Kidney (tissue), 14 donors: ENCODE measurements around the gene SIGLEC9. TPM values are rescaled to one million over a fixed set of nuclear protein-coding genes. Genes with fewer than 3 reads are reported as not detected.

Source experiments
- DNase-seq, 5 donors: peaks; one replicate each; pipeline ENCODE4 v3.0.0-alpha.2; 2013 to 2020
- FAIRE-seq: peaks from 2 replicates; lab custom pipeline; 2012; peaks lifted over from hg19 to GRCh38; lab: Jason Lieb, UNC
- H3K27ac ChIP-seq, 2 donors: one replicate each; pipeline ENCODE4 v1.7.0; 2013; ENCODE audit warnings: low read depth in 2 of 2, low read length in 2 of 2, inconsistent platforms in 1 of 2
- H3K27me3 ChIP-seq: one replicate; pipeline ENCODE4 v1.7.1; 2013; ENCODE audit warnings: low read length, inconsistent platforms; ENCODE audit not compliant: control insufficient read depth, insufficient read depth
- H3K36me3 ChIP-seq, 3 donors: one replicate each; pipeline versions ENCODE4 v1.7.0 to v1.7.1; 2013; ENCODE audit warnings: low read length in 3 of 3, control low read depth in 1 of 3, inconsistent platforms in 1 of 3; ENCODE audit not compliant: insufficient read depth in 3 of 3, control insufficient read depth in 2 of 3
- H3K4me1 ChIP-seq, 3 donors: one replicate each; pipeline versions ENCODE4 v1.7.0 to v1.7.1; 2013; ENCODE audit warnings: low read length in 3 of 3, inconsistent platforms in 1 of 3, low read depth in 1 of 3; ENCODE audit not compliant: control insufficient read depth in 2 of 3, insufficient read depth in 2 of 3
- H3K4me3 ChIP-seq, 3 donors: one replicate each; pipeline versions ENCODE4 v1.7.0 to v1.8.1; 2013; ENCODE audit warnings: low read length in 3 of 3, control low read depth in 1 of 3, inconsistent platforms in 1 of 3
- H3K9ac ChIP-seq, 3 donors: one replicate each; pipeline versions ENCODE4 v1.7.0 to v1.7.1; 2013; ENCODE audit warnings: low read length in 3 of 3, control low read depth in 1 of 3, inconsistent platforms in 1 of 3
- H3K9me3 ChIP-seq, 3 donors: one replicate each; pipeline versions ENCODE4 v1.7.0 to v1.7.1; 2013; ENCODE audit warnings: low read length in 3 of 3, control low read depth in 1 of 3, inconsistent platforms in 1 of 3; ENCODE audit not compliant: control insufficient read depth in 2 of 3, insufficient read depth in 1 of 3
- intact Hi-C: fragments of 100-400 bp; cut with DNase I; formaldehyde crosslinking; loops from one replicate; pipeline ENCODE4 v1.11.1; 2022
- polyA plus RNA-seq: library from polyadenylated mRNA; stranded (reverse); fragments of 350-450 nt; fragmentation: Illumina TruSeq; extraction: RNeasy Lipid Tissue Mini Kit (QIAGEN cat#74804); gene quantifications from one replicate; pipeline ENCODE4 v1.2.3, GENCODE V29; 2014; ENCODE audit warnings: low read depth, low replicate concordance; ENCODE audit not compliant: insufficient read depth
- total RNA-seq: library from RNA; stranded (reverse); fragmentation: NEBNext Ultra II Directional; extraction: Animal tissue kit (Norgen Biotek cat#: 25700); gene quantifications from one replicate; pipeline ENCODE4 v1.2.1, GENCODE V29; 2021
- TF ChIP-seq, protein P1 (sequence below): IDR thresholded peaks from 3 replicates; pipeline ENCODE4 v1.5.1; 2012; ENCODE audit warnings: mild to moderate bottlenecking, moderate library complexity, borderline replicate concordance; ENCODE audit not compliant: insufficient read depth; ENCODE audit errors: extremely low read depth
- donor health status: control.
- donor health status: control.
- donor health status: control.
- donor health status: control.
- donor health status: control.
- donor health status: DM: yes; HTN: yes; CAD: no.
- donor health status: Normal renal cell carcinoma (clear cell type).

The SIGLEC9 gene
- total and polyA plus RNA-seq, 2 donors from 2014 or later, result 1.6 to 8.1 TPM

DNA sequence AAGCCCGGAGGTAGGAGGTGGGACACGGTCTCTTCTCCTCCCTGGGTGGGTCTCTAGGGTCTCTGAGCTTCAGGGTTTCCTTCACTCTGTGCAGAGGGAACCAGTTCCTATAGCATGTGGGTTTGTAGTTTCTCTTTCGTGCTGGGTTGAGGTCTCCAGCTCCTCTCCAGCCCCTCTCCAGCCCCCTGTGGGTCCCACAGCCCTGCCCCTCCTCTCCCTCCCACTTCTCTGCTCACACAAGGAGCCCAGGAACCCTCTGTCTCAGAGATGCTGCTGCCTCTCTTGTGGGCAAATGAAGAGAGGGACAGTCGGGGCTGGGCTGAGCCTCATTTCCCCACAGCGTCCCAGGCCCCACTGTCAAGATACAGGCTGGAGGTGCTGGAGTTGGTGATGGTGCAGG, 18.8 kb downstream of the SIGLEC9 start:
- intact Hi-C loops, result no loop called here

DNA sequence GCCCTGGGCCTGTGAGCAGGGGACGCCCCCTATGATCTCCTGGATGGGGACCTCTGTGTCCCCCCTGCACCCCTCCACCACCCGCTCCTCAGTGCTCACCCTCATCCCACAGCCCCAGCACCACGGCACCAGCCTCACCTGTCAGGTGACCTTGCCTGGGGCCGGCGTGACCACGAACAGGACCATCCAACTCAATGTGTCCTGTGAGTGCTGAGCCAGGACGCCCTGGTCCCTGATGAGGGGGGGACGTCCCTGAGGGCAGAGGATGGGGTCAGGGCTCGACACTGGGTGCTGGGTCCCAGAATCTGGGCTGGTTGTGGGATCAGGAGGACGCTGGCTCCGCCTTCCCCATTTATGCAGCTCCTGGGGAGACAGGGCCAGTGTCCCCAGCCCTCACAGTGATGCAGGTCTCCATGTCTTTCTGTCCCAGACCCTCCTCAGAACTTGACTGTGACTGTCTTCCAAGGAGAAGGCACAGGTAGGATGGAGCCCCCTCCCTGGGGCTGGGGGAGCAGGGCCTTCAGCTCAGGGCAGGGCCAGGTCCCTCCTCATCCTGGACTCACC, 19.9 kb downstream of the SIGLEC9 start:
- Histone ChIP-seq H3K9ac (no peak overlapping the region), H3K27ac (no peak overlapping the region), H3K9me3 (no peaks in the 10 kb centered on the region), H3K27me3 (no peaks in the 10 kb centered on the region), H3K4me3 (no peak overlapping the region), H3K36me3 (no peaks in the 10 kb centered on the region), H3K4me1 (no peaks in the 10 kb centered on the region)
- FAIRE-seq (no peak), DNase-seq (no peak)
- TF ChIP-seq, protein P1, sequence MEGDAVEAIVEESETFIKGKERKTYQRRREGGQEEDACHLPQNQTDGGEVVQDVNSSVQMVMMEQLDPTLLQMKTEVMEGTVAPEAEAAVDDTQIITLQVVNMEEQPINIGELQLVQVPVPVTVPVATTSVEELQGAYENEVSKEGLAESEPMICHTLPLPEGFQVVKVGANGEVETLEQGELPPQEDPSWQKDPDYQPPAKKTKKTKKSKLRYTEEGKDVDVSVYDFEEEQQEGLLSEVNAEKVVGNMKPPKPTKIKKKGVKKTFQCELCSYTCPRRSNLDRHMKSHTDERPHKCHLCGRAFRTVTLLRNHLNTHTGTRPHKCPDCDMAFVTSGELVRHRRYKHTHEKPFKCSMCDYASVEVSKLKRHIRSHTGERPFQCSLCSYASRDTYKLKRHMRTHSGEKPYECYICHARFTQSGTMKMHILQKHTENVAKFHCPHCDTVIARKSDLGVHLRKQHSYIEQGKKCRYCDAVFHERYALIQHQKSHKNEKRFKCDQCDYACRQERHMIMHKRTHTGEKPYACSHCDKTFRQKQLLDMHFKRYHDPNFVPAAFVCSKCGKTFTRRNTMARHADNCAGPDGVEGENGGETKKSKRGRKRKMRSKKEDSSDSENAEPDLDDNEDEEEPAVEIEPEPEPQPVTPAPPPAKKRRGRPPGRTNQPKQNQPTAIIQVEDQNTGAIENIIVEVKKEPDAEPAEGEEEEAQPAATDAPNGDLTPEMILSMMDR, result no peak
- intact Hi-C loops, result no loop called here

More for the DNA sequence above, 18.8 kb downstream of the SIGLEC9 start:
- FAIRE-seq, result no peak
- Histone ChIP-seq H3K27ac (no peak overlapping the region), H3K9me3 (no peaks in the 10 kb centered on the region), H3K36me3 (no peaks in the 10 kb centered on the region), H3K9ac (no peak overlapping the region), H3K27me3 (no peaks in the 10 kb centered on the region), H3K4me3 (no peak overlapping the region), H3K4me1 (no peaks in the 10 kb centered on the region)
- TF ChIP-seq, protein P1, result no peak
- DNase-seq, result no peak

DNA sequence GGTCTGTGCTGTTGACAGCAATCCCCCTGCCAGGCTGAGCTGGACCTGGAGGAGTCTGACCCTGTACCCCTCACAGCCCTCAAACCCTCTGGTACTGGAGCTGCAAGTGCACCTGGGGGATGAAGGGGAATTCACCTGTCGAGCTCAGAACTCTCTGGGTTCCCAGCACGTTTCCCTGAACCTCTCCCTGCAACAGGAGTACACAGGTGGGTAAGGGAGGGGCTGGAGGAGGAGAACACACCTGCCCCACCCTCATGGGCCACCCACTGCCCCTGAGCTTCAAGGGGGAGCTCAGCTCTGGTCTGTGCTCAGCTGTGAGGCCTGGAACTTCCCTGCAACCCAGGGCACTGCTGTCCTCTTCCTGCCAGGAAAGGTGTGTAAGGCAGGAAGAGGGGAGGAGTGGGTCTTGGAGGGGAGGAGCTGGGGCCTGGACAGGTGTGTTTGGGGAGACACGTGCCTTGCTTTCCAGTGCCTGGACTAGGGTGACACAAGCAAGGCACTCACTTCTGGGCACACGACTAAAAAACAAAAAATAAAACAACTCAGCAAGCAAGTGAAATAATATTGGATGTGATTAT, 21.3 kb downstream of the SIGLEC9 start:
- TF ChIP-seq, protein P1, result no peak
- intact Hi-C loops, result no loop called here

More for the DNA sequence above, 21.3 kb downstream of the SIGLEC9 start:
- Histone ChIP-seq H3K9ac (no peak overlapping the region), H3K36me3 (no peaks in the 10 kb centered on the region), H3K9me3 (no peaks in the 10 kb centered on the region), H3K4me1 (no peaks in the 10 kb centered on the region), H3K4me3 (no peak overlapping the region), H3K27me3 (no peaks in the 10 kb centered on the region), H3K27ac (no peak overlapping the region)
- DNase-seq (no peak), FAIRE-seq (no peak)
